Astrocyte (in vitro differentiated cells and primary cell): ENCODE results near the gene RFC1. TPM values are rescaled to one million over a fixed set of nuclear protein-coding genes. Genes with fewer than 3 reads are reported as not detected.

Source experiments
- DNase-seq: peaks from one replicate; pipeline ENCODE4 v3.0.0-alpha.2; 2010; ENCODE audit warnings: low read depth
- FAIRE-seq: peaks from 2 replicates; lab custom pipeline; 2011; peaks lifted over from hg19 to GRCh38; lab: Jason Lieb, UNC
- H2AFZ ChIP-seq: 2 replicates; pipeline ENCODE4 v1.6.0; 2012; ENCODE audit warnings: low read depth, low read length, inconsistent platforms
- H3K27ac ChIP-seq: 2 replicates; pipeline ENCODE4 v1.5.1; 2011; ENCODE audit warnings: low read depth, low read length, inconsistent platforms
- H3K27me3 ChIP-seq: 2 replicates; pipeline ENCODE4 v1.6.0; 2011; ENCODE audit warnings: low read length, inconsistent platforms; ENCODE audit not compliant: insufficient read depth
- H3K36me3 ChIP-seq: 2 replicates; pipeline ENCODE4 v1.5.1; 2011; ENCODE audit warnings: low read length, inconsistent platforms; ENCODE audit not compliant: insufficient read depth
- H3K4me1 ChIP-seq: 2 replicates; pipeline ENCODE4 v1.5.1; 2011; ENCODE audit warnings: low read length, inconsistent platforms; ENCODE audit not compliant: insufficient read depth
- H3K4me2 ChIP-seq: 2 replicates; pipeline ENCODE4 v1.6.0; 2012; ENCODE audit warnings: low read length, inconsistent platforms
- H3K4me3 ChIP-seq: 2 replicates; pipeline ENCODE4 v1.5.1; 2011; ENCODE audit warnings: low read depth, mild to moderate bottlenecking, low read length, inconsistent platforms; ENCODE audit not compliant: insufficient read depth
- H3K79me2 ChIP-seq: 2 replicates; pipeline ENCODE4 v1.6.0; 2012; ENCODE audit warnings: mild to moderate bottlenecking, low read length, inconsistent platforms; ENCODE audit not compliant: insufficient read depth
- H3K9ac ChIP-seq: 2 replicates; pipeline ENCODE4 v1.6.0; 2012; ENCODE audit warnings: mild to moderate bottlenecking, low read length, inconsistent platforms
- H3K9me3 ChIP-seq: 2 replicates; pipeline ENCODE4 v1.5.1; 2012; ENCODE audit warnings: low read depth, mild to moderate bottlenecking, low read length, inconsistent platforms; ENCODE audit not compliant: insufficient read depth
- H4K20me1 ChIP-seq: 2 replicates; pipeline ENCODE4 v1.6.0; 2012; ENCODE audit warnings: low read length, inconsistent platforms; ENCODE audit not compliant: insufficient read depth
- H3K27ac Mint-ChIP-seq: one replicate; pipeline ENCODE4 v1.8.0; 2021; ENCODE audit warnings: mild to moderate bottlenecking, mixed read lengths; ENCODE audit not compliant: unreplicated experiment
- H3K27me3 Mint-ChIP-seq: one replicate; pipeline ENCODE4 v1.8.0; 2021; ENCODE audit warnings: low read depth, mixed read lengths; ENCODE audit not compliant: unreplicated experiment
- H3K36me3 Mint-ChIP-seq: one replicate; pipeline ENCODE4 v1.8.0; 2021; ENCODE audit warnings: low read depth, mixed read lengths; ENCODE audit not compliant: unreplicated experiment
- H3K4me1 Mint-ChIP-seq: one replicate; pipeline ENCODE4 v1.8.0; 2021; ENCODE audit warnings: low read depth, mixed read lengths; ENCODE audit not compliant: unreplicated experiment
- H3K4me3 Mint-ChIP-seq: one replicate; pipeline ENCODE4 v1.8.0; 2021; ENCODE audit warnings: mild to moderate bottlenecking, moderate library complexity, mixed read lengths; ENCODE audit not compliant: unreplicated experiment
- H3K9me3 Mint-ChIP-seq: one replicate; pipeline ENCODE4 v1.8.0; 2021; ENCODE audit warnings: mild to moderate bottlenecking, mixed read lengths; ENCODE audit not compliant: unreplicated experiment
- CTCF ChIP-seq: IDR thresholded peaks from 2 replicates; pipeline ENCODE4 v1.5.1; 2011; ENCODE audit warnings: low read depth, mild to moderate bottlenecking, inconsistent platforms, low read length, moderate library complexity; ENCODE audit not compliant: insufficient read depth
- EZH2 ChIP-seq: IDR thresholded peaks from 2 replicates; pipeline ENCODE4 v1.6.1; 2012; ENCODE audit warnings: mild to moderate bottlenecking, low read length, inconsistent platforms; ENCODE audit not compliant: insufficient read depth
- total RNA-seq: library from RNA; stranded (reverse); gene quantifications from 2 replicates; pipeline ENCODE4 v1.2.1, GENCODE V29; 2021

RFC1 gene
- total RNA-seq, 1 donor from 2014 or later = 32.7 TPM

DNA sequence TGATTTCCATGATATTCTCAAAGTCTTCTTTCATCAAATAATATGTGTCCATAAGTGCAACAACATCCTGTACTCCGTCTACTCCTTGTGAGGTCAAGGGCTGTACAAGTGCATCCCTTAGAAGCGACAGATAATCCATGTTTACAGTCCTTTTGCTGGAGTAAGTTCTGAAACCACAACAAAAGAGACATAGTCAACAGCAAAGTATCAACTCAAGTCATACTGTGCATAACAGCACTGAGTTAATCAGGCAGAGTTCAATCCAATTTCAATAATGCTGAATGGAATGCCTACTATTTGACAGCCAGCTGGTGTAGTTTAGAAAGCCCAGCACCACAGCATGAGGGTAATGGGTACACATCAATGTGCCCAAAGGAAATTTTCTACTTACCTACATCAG lies 74.5 kb downstream of the RFC1 start:
- FAIRE-seq = no peak
- Histone ChIP-seq H3K9ac (no peak overlapping the region), H3K4me3 (no peak overlapping the region), H4K20me1 (no peaks in the 10 kb centered on the region), H3K4me1 (no peaks in the 10 kb centered on the region), H3K79me2 (no peaks in the 10 kb centered on the region), H3K9me3 (no peaks in the 10 kb centered on the region), H3K27me3 (no peaks in the 10 kb centered on the region), H3K36me3 (peaks cover 48% of the 10 kb centered on the region), H2AFZ (no peak overlapping the region), H3K27ac (no peak overlapping the region), H3K4me2 (no peak overlapping the region)
- Mint-ChIP-seq H3K9me3 (no peaks in the 10 kb centered on the region), H3K27ac (no peak overlapping the region), H3K4me3 (no peak overlapping the region), H3K27me3 (no peaks in the 10 kb centered on the region), H3K4me1 (no peaks in the 10 kb centered on the region), H3K36me3 (peaks cover 17% of the 10 kb centered on the region)
- TF ChIP-seq EZH2 (no peak), CTCF (no peak)
- no peak for DNase-seq

GRCh38 chr4:39287223-39287622 lies 78.9 kb downstream of the RFC1 start:
- DNase-seq (no peak), FAIRE-seq (no peak)
- H3K79me2 ChIP-seq = no peaks in the 10 kb centered on the region
- no peak for TF ChIP-seq EZH2
- TF ChIP-seq CTCF = no peak
- no peak overlapping the region for H3K4me2 ChIP-seq
- H3K27ac ChIP-seq = no peak overlapping the region
- H3K9ac ChIP-seq = no peak overlapping the region
- H3K9me3 ChIP-seq = no peaks in the 10 kb centered on the region
- H3K4me1 Mint-ChIP-seq = peaks cover 4% of the 10 kb centered on the region
- H3K36me3 ChIP-seq = peaks cover 37% of the 10 kb centered on the region
- H3K9me3 Mint-ChIP-seq = no peaks in the 10 kb centered on the region
- no peaks in the 10 kb centered on the region for H4K20me1 ChIP-seq
- H3K4me3 ChIP-seq = no peak overlapping the region
- H3K27ac Mint-ChIP-seq = no peak overlapping the region
- no peak overlapping the region for H2AFZ ChIP-seq
- no peaks in the 10 kb centered on the region for H3K27me3 ChIP-seq
- no peaks in the 10 kb centered on the region for H3K4me1 ChIP-seq
- peaks cover 10% of the 10 kb centered on the region for H3K36me3 Mint-ChIP-seq
- no peaks in the 10 kb centered on the region for H3K27me3 Mint-ChIP-seq
- H3K4me3 Mint-ChIP-seq = no peak overlapping the region

GRCh38 chr4:39286263-39286662 lies 79.9 kb downstream of the RFC1 start:
- no peak for FAIRE-seq
- Histone ChIP-seq H2AFZ (no peak overlapping the region), H3K4me3 (no peak overlapping the region), H3K4me2 (no peak overlapping the region), H3K9me3 (no peaks in the 10 kb centered on the region), H3K9ac (no peak overlapping the region), H3K79me2 (no peaks in the 10 kb centered on the region), H3K4me1 (no peaks in the 10 kb centered on the region), H3K36me3 (peaks cover 28% of the 10 kb centered on the region), H3K27me3 (no peaks in the 10 kb centered on the region), H4K20me1 (no peaks in the 10 kb centered on the region), H3K27ac (no peak overlapping the region)
- H3K4me3 Mint-ChIP-seq = no peak overlapping the region
- H3K9me3 Mint-ChIP-seq = no peaks in the 10 kb centered on the region
- no peak for DNase-seq
- peaks cover 12% of the 10 kb centered on the region for H3K36me3 Mint-ChIP-seq
- H3K27ac Mint-ChIP-seq = no peak overlapping the region
- peaks cover 4% of the 10 kb centered on the region for H3K4me1 Mint-ChIP-seq
- no peak for TF ChIP-seq CTCF
- TF ChIP-seq EZH2 = no peak
- no peaks in the 10 kb centered on the region for H3K27me3 Mint-ChIP-seq
